Liver (tissue), 9 donors: Measurements from ENCODE around the gene KAZALD1. TPM values are rescaled to one million over a fixed set of nuclear protein-coding genes. Genes with fewer than 3 reads are reported as not detected.

Experiments
- DNase-seq: peaks from one replicate; pipeline ENCODE4 v3.0.0-alpha.2; 2017; ENCODE audit warnings: low spot score
- H3K27ac ChIP-seq, 2 donors: one replicate each; pipeline ENCODE4 v1.7.0; 2013; ENCODE audit warnings: inconsistent platforms in 2 of 2, low read length in 2 of 2, control low read depth in 1 of 2, low read depth in 1 of 2, mild to moderate bottlenecking in 1 of 2
- H3K27me3 ChIP-seq, 4 donors: one replicate each; pipeline versions ENCODE4 v1.6.1 to v1.7.0; 2013; ENCODE audit warnings: low read length in 3 of 4, inconsistent platforms in 1 of 4, mild to moderate bottlenecking in 1 of 4, moderate library complexity in 1 of 4; ENCODE audit not compliant: control insufficient read depth in 4 of 4, insufficient read depth in 4 of 4
- H3K36me3 ChIP-seq, 4 donors: one replicate each; pipeline versions ENCODE4 v1.6.1 to v1.7.0; 2013; ENCODE audit warnings: low read length in 3 of 4, mild to moderate bottlenecking in 3 of 4, low read depth in 1 of 4, moderate library complexity in 1 of 4; ENCODE audit not compliant: control insufficient read depth in 4 of 4, insufficient read depth in 3 of 4
- H3K4me1 ChIP-seq, 4 donors: one replicate each; pipeline versions ENCODE4 v1.6.1 to v1.7.0; 2013; ENCODE audit warnings: low read length in 3 of 4, mild to moderate bottlenecking in 3 of 4, moderate library complexity in 1 of 4; ENCODE audit not compliant: control insufficient read depth in 4 of 4, insufficient read depth in 4 of 4
- H3K4me3 ChIP-seq, 3 donors: one replicate each; pipeline versions ENCODE4 v1.6.1 to v1.7.0; 2013; ENCODE audit warnings: low read length in 3 of 3, control low read depth in 1 of 3, low read depth in 1 of 3, mild to moderate bottlenecking in 1 of 3
- H3K9ac ChIP-seq, 2 donors: one replicate each; pipeline ENCODE4 v1.7.0; 2013; ENCODE audit warnings: low read length in 2 of 2, mild to moderate bottlenecking in 2 of 2, moderate library complexity in 2 of 2, control low read depth in 1 of 2, low read depth in 1 of 2
- H3K9me3 ChIP-seq, 4 donors: one replicate each; pipeline versions ENCODE4 v1.6.1 to v1.7.0; 2013; ENCODE audit warnings: low read length in 3 of 4; ENCODE audit not compliant: control insufficient read depth in 4 of 4
- EGR1 ChIP-seq, 2 donors: IDR thresholded peaks; 2 replicates each; pipeline ENCODE4 v1.6.1; 2016 to 2018; ENCODE audit warnings: antibody characterized with exemption in 2 of 2, low read depth in 2 of 2
- FOXA2 ChIP-seq: IDR thresholded peaks from 2 replicates; pipeline ENCODE4 v1.6.1; 2016; ENCODE audit warnings: antibody characterized with exemption
- GABPA ChIP-seq, 2 donors: IDR thresholded peaks in 1 of 2; conservative IDR thresholded peaks in 1 of 2; 2 replicates each; pipeline ENCODE4 v1.6.1; 2016; ENCODE audit warnings: antibody characterized with exemption in 2 of 2, mild to moderate bottlenecking in 1 of 2, moderate library complexity in 1 of 2
- HNF4A ChIP-seq, 2 donors: conservative IDR thresholded peaks; 2 replicates each; pipeline ENCODE4 v1.6.1; 2016; ENCODE audit warnings: antibody characterized with exemption in 2 of 2, mild to moderate bottlenecking in 2 of 2
- HNF4G ChIP-seq: IDR thresholded peaks from 2 replicates; pipeline ENCODE4 v1.6.1; 2016; ENCODE audit warnings: antibody characterized with exemption
- JUND ChIP-seq, 2 donors: IDR thresholded peaks; 2 replicates each; pipeline ENCODE4 v1.6.1; 2016; ENCODE audit warnings: antibody characterized with exemption in 2 of 2
- MAX ChIP-seq: IDR thresholded peaks from 2 replicates; pipeline ENCODE4 v1.6.1; 2016; ENCODE audit warnings: antibody characterized with exemption
- NR2F2 ChIP-seq: IDR thresholded peaks from 2 replicates; pipeline ENCODE4 v1.6.1; 2016; ENCODE audit warnings: antibody characterized with exemption
- RAD21 ChIP-seq, 2 donors: IDR thresholded peaks; 2 replicates each; pipeline ENCODE4 v1.6.1; 2016; ENCODE audit warnings: antibody characterized with exemption in 2 of 2, mild to moderate bottlenecking in 2 of 2
- RXRA ChIP-seq, 2 donors: IDR thresholded peaks; 2 replicates each; pipeline ENCODE4 v1.6.1; 2017 to 2018; ENCODE audit warnings: antibody characterized with exemption in 2 of 2, mild to moderate bottlenecking in 1 of 2
- SP1 ChIP-seq: IDR thresholded peaks from 2 replicates; pipeline ENCODE4 v1.6.1; 2018; ENCODE audit warnings: antibody characterized with exemption, mild to moderate bottlenecking
- TAF1 ChIP-seq: conservative IDR thresholded peaks from 2 replicates; pipeline ENCODE4 v1.6.1; 2016; ENCODE audit warnings: antibody characterized with exemption, mild to moderate bottlenecking
- YY1 ChIP-seq: IDR thresholded peaks from 2 replicates; pipeline ENCODE4 v1.6.1; 2016; ENCODE audit warnings: antibody characterized with exemption, mild to moderate bottlenecking
- ZBTB33 ChIP-seq: IDR thresholded peaks from 2 replicates; pipeline ENCODE4 v1.6.1; 2016; ENCODE audit warnings: antibody characterized with exemption
- WGBS: extraction: QIAGEN DNeasy Blood & Tissue Kit; methylation state at CpG from one replicate; pipeline ENCODE4 v1.1.7; 2013; 5-methylcytosine and 5-hydroxymethylcytosine counted together
- polyA plus RNA-seq, 2 donors: library from polyadenylated mRNA; stranded (reverse) in 1 of 2; unstranded in 1 of 2; fragments of 200-250 nt in 1 of 2; fragments of >200 nt in 1 of 2; fragmentation: Nextera tagmentation in 1 of 2; extraction: Ambion mirVana in 1 of 2; gene quantifications; one replicate each; pipeline versions ENCODE4 v1.2.1 to v1.2.3, GENCODE V29; 2013 to 2015
- total RNA-seq, 2 donors: library from RNA; depleted of rRNA; stranded (reverse); fragments of >200 nt; gene quantifications; one replicate each; pipeline ENCODE4 v1.2.3, GENCODE V29; 2014
- TF ChIP-seq, protein P1 (sequence below): IDR thresholded peaks from 2 replicates; pipeline ENCODE4 v1.6.1; 2016; ENCODE audit warnings: antibody characterized with exemption, mild to moderate bottlenecking
- TF ChIP-seq, protein P2 (sequence below): fragments of 150-350 bp; IDR thresholded peaks from 2 replicates; pipeline ENCODE4 v1.5.1; 2017; ENCODE audit warnings: improper control_type of control experiment, low read depth, low read length; ENCODE audit not compliant: missing input control
- donor health status: healthy.
- donor health status: healthy.
- donor health status: healthy.
- donor health status: healthy.
- donor health status: healthy.

KAZALD1 gene
- total and polyA plus RNA-seq, 4 donors: 0.21 to 1.2 (median 0.71) TPM

DNA sequence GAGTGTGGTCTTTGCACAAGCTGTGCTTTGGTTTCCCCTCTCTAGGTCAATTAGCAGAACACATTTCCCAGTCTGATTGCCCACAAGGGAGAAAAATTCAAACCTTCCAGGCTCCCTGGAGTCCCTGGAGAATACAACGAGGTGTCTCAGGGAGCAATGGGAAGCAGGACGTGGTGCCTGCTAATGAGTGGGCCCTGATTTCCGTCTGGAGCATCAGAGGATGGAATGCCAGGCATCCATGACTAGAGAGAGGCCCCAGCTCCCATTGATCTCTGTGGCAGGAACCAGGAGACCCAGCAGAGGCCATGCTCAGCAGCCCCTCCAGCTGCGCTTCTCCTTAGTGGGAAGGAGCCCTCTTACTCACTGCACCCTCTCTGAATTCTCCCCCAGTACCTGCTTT lies 36.1 kb downstream of the KAZALD1 start:
- DNase-seq: no peak
- H3K27ac ChIP-seq: no peak overlapping the region
- TF ChIP-seq YY1 (no peak), NR2F2 (no peak), SP1 (no peak), GABPA (IDR thresholded peaks at IDR 0.05 in 1 of 2, conservative IDR thresholded peaks at IDR 0.05 in 1 of 2) (no peak)
- TF ChIP-seq, protein P1, sequence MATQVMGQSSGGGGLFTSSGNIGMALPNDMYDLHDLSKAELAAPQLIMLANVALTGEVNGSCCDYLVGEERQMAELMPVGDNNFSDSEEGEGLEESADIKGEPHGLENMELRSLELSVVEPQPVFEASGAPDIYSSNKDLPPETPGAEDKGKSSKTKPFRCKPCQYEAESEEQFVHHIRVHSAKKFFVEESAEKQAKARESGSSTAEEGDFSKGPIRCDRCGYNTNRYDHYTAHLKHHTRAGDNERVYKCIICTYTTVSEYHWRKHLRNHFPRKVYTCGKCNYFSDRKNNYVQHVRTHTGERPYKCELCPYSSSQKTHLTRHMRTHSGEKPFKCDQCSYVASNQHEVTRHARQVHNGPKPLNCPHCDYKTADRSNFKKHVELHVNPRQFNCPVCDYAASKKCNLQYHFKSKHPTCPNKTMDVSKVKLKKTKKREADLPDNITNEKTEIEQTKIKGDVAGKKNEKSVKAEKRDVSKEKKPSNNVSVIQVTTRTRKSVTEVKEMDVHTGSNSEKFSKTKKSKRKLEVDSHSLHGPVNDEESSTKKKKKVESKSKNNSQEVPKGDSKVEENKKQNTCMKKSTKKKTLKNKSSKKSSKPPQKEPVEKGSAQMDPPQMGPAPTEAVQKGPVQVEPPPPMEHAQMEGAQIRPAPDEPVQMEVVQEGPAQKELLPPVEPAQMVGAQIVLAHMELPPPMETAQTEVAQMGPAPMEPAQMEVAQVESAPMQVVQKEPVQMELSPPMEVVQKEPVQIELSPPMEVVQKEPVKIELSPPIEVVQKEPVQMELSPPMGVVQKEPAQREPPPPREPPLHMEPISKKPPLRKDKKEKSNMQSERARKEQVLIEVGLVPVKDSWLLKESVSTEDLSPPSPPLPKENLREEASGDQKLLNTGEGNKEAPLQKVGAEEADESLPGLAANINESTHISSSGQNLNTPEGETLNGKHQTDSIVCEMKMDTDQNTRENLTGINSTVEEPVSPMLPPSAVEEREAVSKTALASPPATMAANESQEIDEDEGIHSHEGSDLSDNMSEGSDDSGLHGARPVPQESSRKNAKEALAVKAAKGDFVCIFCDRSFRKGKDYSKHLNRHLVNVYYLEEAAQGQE: no peak
- no peak overlapping the region for H3K9ac ChIP-seq
- no peaks in the 10 kb centered on the region for H3K9me3 ChIP-seq
- H3K4me3 ChIP-seq: no peak overlapping the region
- 65% methylated on average over 4 of the region's 4 CpGs for WGBS
- H3K36me3 ChIP-seq: no peaks in the 10 kb centered on the region
- H3K4me1 ChIP-seq: no peaks in the 10 kb centered on the region
- peaks cover 0 to 2% (median 0%) of the 10 kb centered on the region in 4 donors for H3K27me3 ChIP-seq

DNA sequence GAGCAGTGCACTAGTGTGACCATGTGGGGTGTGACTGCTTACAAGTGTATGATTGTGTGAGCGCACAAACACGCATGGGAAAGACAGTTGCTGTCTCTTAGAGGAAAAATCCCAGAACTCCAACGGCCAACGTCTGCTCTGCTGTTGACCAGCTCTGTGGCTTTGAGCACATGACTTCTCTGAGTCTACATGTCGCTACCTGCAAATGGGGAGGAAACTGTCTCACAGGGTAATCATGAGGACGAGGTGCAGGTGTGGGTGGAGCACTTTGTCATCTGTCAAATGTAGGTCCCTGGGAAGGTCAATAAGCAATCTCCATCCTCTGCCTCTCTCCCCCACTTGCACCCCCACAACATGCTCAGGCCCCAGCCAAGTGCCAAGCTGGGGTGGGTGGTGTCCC lies 38.1 kb downstream of the KAZALD1 start:
- 70% methylated on average over 6 of the region's 6 CpGs for WGBS
- Histone ChIP-seq H3K9ac (no peak overlapping the region), H3K9me3 (no peaks in the 10 kb centered on the region), H3K4me3 (no peak overlapping the region), H3K27ac (no peak overlapping the region), H3K36me3 (no peaks in the 10 kb centered on the region), H3K27me3 (no peaks in the 10 kb centered on the region), H3K4me1 (no peaks in the 10 kb centered on the region)
- no peak for DNase-seq
- no peak for TF ChIP-seq TAF1

DNA sequence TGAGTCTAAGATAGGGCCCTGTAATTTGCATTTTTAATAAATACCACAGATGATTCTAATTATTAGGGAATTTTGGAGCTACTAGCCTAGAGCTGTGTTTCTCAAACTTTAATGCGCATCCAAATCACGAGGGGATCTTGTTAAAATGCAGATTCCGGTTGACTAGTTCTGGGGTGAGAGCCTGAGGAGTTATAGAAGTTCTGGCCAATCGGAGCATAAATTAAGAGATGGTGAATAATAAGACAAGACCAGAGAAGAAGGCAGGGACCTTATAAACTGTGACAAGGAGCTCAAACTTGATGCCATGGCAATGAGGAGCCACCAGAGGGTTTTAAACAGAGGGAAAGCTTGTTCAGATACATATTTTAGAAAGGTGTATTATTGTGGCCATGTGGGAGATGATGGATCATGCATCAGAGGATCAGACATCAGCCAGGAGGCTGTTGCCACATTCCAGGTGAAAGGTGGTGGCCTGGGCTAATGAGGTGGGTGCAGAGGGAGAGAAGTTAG lies 39.6 kb downstream of the KAZALD1 start:
- Histone ChIP-seq H3K9ac (no peak overlapping the region), H3K27ac (no peak overlapping the region), H3K4me1 (no peaks in the 10 kb centered on the region), H3K36me3 (no peaks in the 10 kb centered on the region), H3K27me3 (no peaks in the 10 kb centered on the region), H3K9me3 (no peaks in the 10 kb centered on the region), H3K4me3 (no peak overlapping the region)
- 81% methylated on average over 4 of the region's 4 CpGs for WGBS
- no peak for TF ChIP-seq SP1
- TF ChIP-seq GABPA (IDR thresholded peaks at IDR 0.05 in 1 of 2, conservative IDR thresholded peaks at IDR 0.05 in 1 of 2): no peak
- TF ChIP-seq, protein P2, sequence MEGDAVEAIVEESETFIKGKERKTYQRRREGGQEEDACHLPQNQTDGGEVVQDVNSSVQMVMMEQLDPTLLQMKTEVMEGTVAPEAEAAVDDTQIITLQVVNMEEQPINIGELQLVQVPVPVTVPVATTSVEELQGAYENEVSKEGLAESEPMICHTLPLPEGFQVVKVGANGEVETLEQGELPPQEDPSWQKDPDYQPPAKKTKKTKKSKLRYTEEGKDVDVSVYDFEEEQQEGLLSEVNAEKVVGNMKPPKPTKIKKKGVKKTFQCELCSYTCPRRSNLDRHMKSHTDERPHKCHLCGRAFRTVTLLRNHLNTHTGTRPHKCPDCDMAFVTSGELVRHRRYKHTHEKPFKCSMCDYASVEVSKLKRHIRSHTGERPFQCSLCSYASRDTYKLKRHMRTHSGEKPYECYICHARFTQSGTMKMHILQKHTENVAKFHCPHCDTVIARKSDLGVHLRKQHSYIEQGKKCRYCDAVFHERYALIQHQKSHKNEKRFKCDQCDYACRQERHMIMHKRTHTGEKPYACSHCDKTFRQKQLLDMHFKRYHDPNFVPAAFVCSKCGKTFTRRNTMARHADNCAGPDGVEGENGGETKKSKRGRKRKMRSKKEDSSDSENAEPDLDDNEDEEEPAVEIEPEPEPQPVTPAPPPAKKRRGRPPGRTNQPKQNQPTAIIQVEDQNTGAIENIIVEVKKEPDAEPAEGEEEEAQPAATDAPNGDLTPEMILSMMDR: no peak
- TF ChIP-seq NR2F2: no peak
- TF ChIP-seq HNF4A (conservative IDR thresholded peaks at IDR 0.05): no peak
- no peak for TF ChIP-seq ZBTB33
- TF ChIP-seq, protein P1: no peak
- TF ChIP-seq JUND (IDR thresholded peaks at IDR 0.05): no peak
- TF ChIP-seq TAF1: no peak
- TF ChIP-seq FOXA2: no peak
- no peak for TF ChIP-seq MAX
- TF ChIP-seq HNF4G: no peak
- no peak for TF ChIP-seq RAD21 (IDR thresholded peaks at IDR 0.05)
- no peak for TF ChIP-seq EGR1 (IDR thresholded peaks at IDR 0.05; ENCODE audit: low read depth in 2 of 2)
- no peak for TF ChIP-seq RXRA (IDR thresholded peaks at IDR 0.05)
- DNase-seq: no peak
